Panc1 (cell line): ENCODE data around the gene CCDC15. TPM values are rescaled to one million over a fixed set of nuclear protein-coding genes. Genes with fewer than 3 reads are reported as not detected.

Experiments used
- ATAC-seq: fragments of 200-7000 bp; cut with Tn5 transposase; 2 replicates; pipeline ENCODE4 v1.9.1; 2020; ENCODE audit warnings: mild to moderate bottlenecking, moderate library complexity
- BruUV-seq: library from RNA; stranded (reverse); fragments of 400-500 nt; replicated peaks from 2 replicates; lab custom pipeline; 2021; lab: Mats Ljungman, UMichigan
- CTCF ChIA-PET: fragments of 300-600 bp; sonication (Branson Sonifier 250); formaldehyde crosslinking; loops from one replicate; lab custom pipeline; 2022; ENCODE audit warnings: antibody characterized with exemption; lab: Charles Lee
- POLR2A ChIA-PET: fragments of 300-600 bp; sonication (Branson Sonifier 250); formaldehyde crosslinking; loops from one replicate; lab custom pipeline; 2022; ENCODE audit warnings: antibody characterized with exemption; lab: Charles Lee
- DNase-seq: peaks from one replicate; pipeline ENCODE4 v3.0.0-alpha.2; 2010; ENCODE audit warnings: low read depth, low spot score
- H3K27ac ChIP-seq: 2 replicates; pipeline ENCODE4 v1.5.1; 2011; ENCODE audit warnings: mild to moderate bottlenecking, low read length, inconsistent platforms
- H3K27me3 ChIP-seq: fragments of 200-500 bp; sonication (Bioruptor generic); 2 replicates; pipeline ENCODE4 v1.6.0; 2014; ENCODE audit warnings: low read length, inconsistent platforms; ENCODE audit not compliant: control insufficient read depth, insufficient read depth
- H3K36me3 ChIP-seq: fragments of 200-500 bp; sonication (Bioruptor generic); 2 replicates; pipeline ENCODE4 v1.5.1; 2014; ENCODE audit warnings: inconsistent platforms, mild to moderate bottlenecking, low read length, moderate library complexity; ENCODE audit not compliant: control insufficient read depth, insufficient read depth
- H3K4me1 ChIP-seq: 2 replicates; pipeline ENCODE4 v1.5.1; 2011; ENCODE audit warnings: inconsistent platforms, mild to moderate bottlenecking, low read length, moderate library complexity; ENCODE audit not compliant: control insufficient read depth, insufficient read depth
- H3K4me3 ChIP-seq, 2 experiments: 2 replicates each; pipeline ENCODE4 v1.5.1; 2011 to 2012; ENCODE audit warnings: low read depth in 2 of 2, low read length in 2 of 2, mild to moderate bottlenecking in 2 of 2, inconsistent platforms in 1 of 2, moderate library complexity in 1 of 2
- H3K9me3 ChIP-seq: fragments of 200-500 bp; sonication (Bioruptor generic); 2 replicates; pipeline ENCODE4 v1.5.1; 2014; ENCODE audit warnings: low read depth, mild to moderate bottlenecking, inconsistent platforms, low read length, moderate library complexity; ENCODE audit not compliant: control insufficient read depth, insufficient read depth
- POLR2AphosphoS5 ChIP-seq: IDR thresholded peaks from 2 replicates; pipeline ENCODE4 v1.6.1; 2012; ENCODE audit warnings: mild to moderate bottlenecking, low read depth, low read length, moderate library complexity
- SIN3A ChIP-seq: IDR thresholded peaks from 2 replicates; pipeline ENCODE4 v1.6.1; 2012; ENCODE audit warnings: low read depth, mild to moderate bottlenecking, low read length, moderate library complexity, borderline replicate concordance; ENCODE audit not compliant: insufficient read depth
- TCF7L2 ChIP-seq: IDR thresholded peaks from 2 replicates; pipeline ENCODE4 v1.6.1; 2011; ENCODE audit warnings: mild to moderate bottlenecking, low read depth, low read length, inconsistent platforms
- in situ Hi-C: cut with HindIII; loops from 2 replicates; pipeline ENCODE4 v1.10.0; 2016; ENCODE audit warnings: low sequenced_read_pairs, low pct_unique_long_range_greater_than_20kb
- intact Hi-C: fragments of 100-400 bp; cut with micrococcal nuclease; formaldehyde crosslinking; loops from one replicate; pipeline ENCODE4 v1.10.0; 2022; ENCODE audit not compliant: unreplicated experiment
- total RNA-seq: library from RNA; stranded (reverse); gene quantifications from one replicate; pipeline ENCODE4 v1.2.1, GENCODE V29; 2021; ENCODE audit not compliant: unreplicated experiment
- TF ChIP-seq, protein P1 (sequence below), 2 experiments: IDR thresholded peaks; 2 replicates each; pipeline ENCODE4 v1.6.1; 2011 to 2012; ENCODE audit warnings: low read depth in 2 of 2, control low read depth in 1 of 2, low read length in 1 of 2, mild to moderate bottlenecking in 1 of 2, moderate library complexity in 1 of 2; ENCODE audit not compliant: insufficient read depth in 1 of 2
- TF ChIP-seq, protein P2 (sequence below): fragments of 450-650 bp; IDR thresholded peaks from 2 replicates; pipeline ENCODE4 v1.5.1; 2017; ENCODE audit warnings: mild to moderate bottlenecking

CCDC15 gene
- total RNA-seq, 1 experiment from 2014 or later: 2.8 TPM

DNA sequence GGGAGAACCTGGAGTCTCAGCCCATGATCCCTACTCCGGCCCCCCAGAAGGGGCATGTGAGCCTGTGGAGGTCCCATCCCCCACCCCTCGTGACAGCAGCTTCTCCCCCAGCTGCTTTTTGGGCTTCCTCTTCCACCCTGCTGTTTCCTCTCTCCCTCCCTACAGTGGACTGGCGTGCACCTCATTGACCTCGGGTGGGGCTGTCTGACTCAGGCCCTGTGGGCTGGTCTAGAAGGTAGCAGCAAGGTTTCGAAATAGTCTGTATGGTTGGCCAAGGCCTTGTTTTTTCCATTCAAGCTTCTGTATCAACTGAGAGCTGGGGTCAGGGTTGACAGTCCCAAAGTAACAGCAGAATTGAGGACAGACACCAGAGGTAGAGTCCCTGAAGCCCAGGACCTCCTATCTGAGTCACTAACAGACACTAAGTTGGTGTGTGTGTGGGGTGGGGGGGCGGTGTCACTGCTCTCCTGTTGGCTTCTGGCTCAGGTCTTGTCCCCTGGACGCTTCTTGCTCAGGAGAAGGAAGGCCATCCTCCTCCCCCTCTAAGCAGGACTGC is 116.8 kb downstream of the CCDC15 start:
- in situ Hi-C loops (no loop called here), intact Hi-C loops (no loop called here)
- DNase-seq (no peak), ATAC-seq (no peak)
- TF ChIP-seq SIN3A: no peak
- TF ChIP-seq, protein P1, sequence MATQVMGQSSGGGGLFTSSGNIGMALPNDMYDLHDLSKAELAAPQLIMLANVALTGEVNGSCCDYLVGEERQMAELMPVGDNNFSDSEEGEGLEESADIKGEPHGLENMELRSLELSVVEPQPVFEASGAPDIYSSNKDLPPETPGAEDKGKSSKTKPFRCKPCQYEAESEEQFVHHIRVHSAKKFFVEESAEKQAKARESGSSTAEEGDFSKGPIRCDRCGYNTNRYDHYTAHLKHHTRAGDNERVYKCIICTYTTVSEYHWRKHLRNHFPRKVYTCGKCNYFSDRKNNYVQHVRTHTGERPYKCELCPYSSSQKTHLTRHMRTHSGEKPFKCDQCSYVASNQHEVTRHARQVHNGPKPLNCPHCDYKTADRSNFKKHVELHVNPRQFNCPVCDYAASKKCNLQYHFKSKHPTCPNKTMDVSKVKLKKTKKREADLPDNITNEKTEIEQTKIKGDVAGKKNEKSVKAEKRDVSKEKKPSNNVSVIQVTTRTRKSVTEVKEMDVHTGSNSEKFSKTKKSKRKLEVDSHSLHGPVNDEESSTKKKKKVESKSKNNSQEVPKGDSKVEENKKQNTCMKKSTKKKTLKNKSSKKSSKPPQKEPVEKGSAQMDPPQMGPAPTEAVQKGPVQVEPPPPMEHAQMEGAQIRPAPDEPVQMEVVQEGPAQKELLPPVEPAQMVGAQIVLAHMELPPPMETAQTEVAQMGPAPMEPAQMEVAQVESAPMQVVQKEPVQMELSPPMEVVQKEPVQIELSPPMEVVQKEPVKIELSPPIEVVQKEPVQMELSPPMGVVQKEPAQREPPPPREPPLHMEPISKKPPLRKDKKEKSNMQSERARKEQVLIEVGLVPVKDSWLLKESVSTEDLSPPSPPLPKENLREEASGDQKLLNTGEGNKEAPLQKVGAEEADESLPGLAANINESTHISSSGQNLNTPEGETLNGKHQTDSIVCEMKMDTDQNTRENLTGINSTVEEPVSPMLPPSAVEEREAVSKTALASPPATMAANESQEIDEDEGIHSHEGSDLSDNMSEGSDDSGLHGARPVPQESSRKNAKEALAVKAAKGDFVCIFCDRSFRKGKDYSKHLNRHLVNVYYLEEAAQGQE (IDR thresholded peaks at IDR 0.05; ENCODE audit: insufficient read depth in 1 of 2, low read depth in 2 of 2, low read length in 1 of 2): no peak
- TF ChIP-seq, protein P2, sequence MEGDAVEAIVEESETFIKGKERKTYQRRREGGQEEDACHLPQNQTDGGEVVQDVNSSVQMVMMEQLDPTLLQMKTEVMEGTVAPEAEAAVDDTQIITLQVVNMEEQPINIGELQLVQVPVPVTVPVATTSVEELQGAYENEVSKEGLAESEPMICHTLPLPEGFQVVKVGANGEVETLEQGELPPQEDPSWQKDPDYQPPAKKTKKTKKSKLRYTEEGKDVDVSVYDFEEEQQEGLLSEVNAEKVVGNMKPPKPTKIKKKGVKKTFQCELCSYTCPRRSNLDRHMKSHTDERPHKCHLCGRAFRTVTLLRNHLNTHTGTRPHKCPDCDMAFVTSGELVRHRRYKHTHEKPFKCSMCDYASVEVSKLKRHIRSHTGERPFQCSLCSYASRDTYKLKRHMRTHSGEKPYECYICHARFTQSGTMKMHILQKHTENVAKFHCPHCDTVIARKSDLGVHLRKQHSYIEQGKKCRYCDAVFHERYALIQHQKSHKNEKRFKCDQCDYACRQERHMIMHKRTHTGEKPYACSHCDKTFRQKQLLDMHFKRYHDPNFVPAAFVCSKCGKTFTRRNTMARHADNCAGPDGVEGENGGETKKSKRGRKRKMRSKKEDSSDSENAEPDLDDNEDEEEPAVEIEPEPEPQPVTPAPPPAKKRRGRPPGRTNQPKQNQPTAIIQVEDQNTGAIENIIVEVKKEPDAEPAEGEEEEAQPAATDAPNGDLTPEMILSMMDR: no peak
- TF ChIP-seq TCF7L2: no peak
- H3K27ac ChIP-seq: no peak overlapping the region
- no peak overlapping the region for H3K4me3 ChIP-seq
- H3K27me3 ChIP-seq: peaks cover 4% of the 10 kb centered on the region; the same call in 1 of the 2 replicates
- no TSS peak for BruUV-seq
- H3K9me3 ChIP-seq: no peaks in the 10 kb centered on the region
- ChIA-PET CTCF (no interaction called here), POLR2A (no interaction called here)
- no peaks in the 10 kb centered on the region for H3K4me1 ChIP-seq
- no peaks in the 10 kb centered on the region for H3K36me3 ChIP-seq

DNA sequence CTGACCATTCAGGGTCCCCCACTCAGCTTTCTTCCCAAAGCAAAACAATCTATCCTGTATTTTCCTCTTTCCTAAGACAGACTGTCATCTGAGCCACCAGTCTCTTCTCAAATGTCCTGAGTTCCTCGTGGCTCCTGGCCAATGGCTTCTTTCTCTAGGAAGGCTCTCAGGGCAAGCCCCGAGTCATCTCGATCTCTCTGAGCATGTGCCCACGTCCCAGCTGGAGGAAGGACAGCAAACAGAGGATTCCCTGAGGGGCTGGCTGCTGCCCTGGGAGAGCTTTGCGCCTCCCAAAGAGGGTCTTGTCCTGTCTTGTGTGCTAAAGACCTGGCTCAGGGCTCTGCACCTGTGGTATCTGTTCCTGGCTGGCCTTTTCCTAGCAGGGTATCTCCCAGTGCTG is 117.4 kb downstream of the CCDC15 start:
- CTCF ChIA-PET: no interaction called here
- no peak for DNase-seq
- no peak for TF ChIP-seq SIN3A
- TF ChIP-seq POLR2AphosphoS5: no peak
- TF ChIP-seq, protein P2: no peak
- no peaks in the 10 kb centered on the region for H3K36me3 ChIP-seq
- POLR2A ChIA-PET: no interaction called here
- ATAC-seq: no peak
- peaks cover 3% of the 10 kb centered on the region; the same call in 1 of the 2 replicates for H3K27me3 ChIP-seq
- BruUV-seq: no TSS peak
- H3K4me1 ChIP-seq: no peaks in the 10 kb centered on the region
- no peaks in the 10 kb centered on the region for H3K9me3 ChIP-seq
- no peak overlapping the region for H3K27ac ChIP-seq
- in situ Hi-C loops: no loop called here
- intact Hi-C loops: no loop called here
- H3K4me3 ChIP-seq: no peak overlapping the region
